Left ventricle myocardium inferior (tissue), 1 donor: ENCODE measurements around the gene ULK4. TPM values are rescaled to one million over a fixed set of nuclear protein-coding genes. Genes with fewer than 3 reads are reported as not detected.

Source experiments
- DNase-seq: peaks from one replicate; pipeline ENCODE4 v3.0.0-alpha.2; 2020
- H3K27ac ChIP-seq: fragments of 200-600 bp; replicated peaks from 2 replicates; pipeline ENCODE4 v1.8.0; 2021
- H3K27me3 ChIP-seq: fragments of 200-600 bp; 2 replicates; pipeline ENCODE4 v1.8.0; 2021; ENCODE audit warnings: low read depth
- H3K36me3 ChIP-seq: fragments of 200-600 bp; 2 replicates; pipeline ENCODE4 v1.8.0; 2021
- H3K4me1 ChIP-seq: fragments of 200-600 bp; 2 replicates; pipeline ENCODE4 v1.8.0; 2021
- H3K4me3 ChIP-seq: fragments of 200-600 bp; 2 replicates; pipeline ENCODE4 v1.8.0; 2021; ENCODE audit warnings: mild to moderate bottlenecking, moderate library complexity
- H3K9me3 ChIP-seq: fragments of 200-600 bp; replicated peaks from 2 replicates; pipeline ENCODE4 v1.8.0; 2021
- intact Hi-C: fragments of 100-400 bp; cut with micrococcal nuclease; formaldehyde crosslinking; loops from one replicate; pipeline ENCODE4 v1.11.0; 2022
- total RNA-seq: library from RNA; stranded (reverse); fragmentation: NEBNext Ultra II Directional; extraction: Animal tissue kit (Norgen Biotek cat#: 25700); gene quantifications from one replicate; pipeline ENCODE4 v1.2.1, GENCODE V29; 2021
- TF ChIP-seq, protein P1 (sequence below): fragments of 200-600 bp; IDR thresholded peaks from 2 replicates; pipeline ENCODE4 v1.8.0; 2021; ENCODE audit warnings: antibody characterized with exemption, mild to moderate bottlenecking, borderline replicate concordance
- donor health status: DM: no; HTN: yes; CAD: no; lungs with severe emphysema.

Gene ULK4
- total RNA-seq, 1 donor from 2014 or later: 1.8 TPM

DNA sequence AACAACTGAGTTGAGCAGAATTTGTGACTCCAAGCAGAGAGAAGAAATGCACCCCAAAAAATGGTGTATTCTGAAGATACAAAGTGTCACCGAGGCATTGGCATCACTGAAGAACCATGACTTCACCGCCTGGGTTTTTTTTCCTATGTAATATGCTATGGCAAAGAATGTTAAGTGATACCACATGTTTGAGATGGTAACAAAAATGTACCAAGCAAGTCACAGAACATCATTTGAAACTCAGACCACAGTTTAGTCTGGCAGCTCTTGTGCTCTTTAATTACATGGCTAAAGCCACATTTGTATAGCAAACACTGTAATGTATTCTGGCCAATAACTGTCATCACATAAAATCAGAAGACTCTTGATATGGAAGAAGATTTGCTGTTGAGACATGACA is 323.5 kb downstream of the ULK4 start:
- TF ChIP-seq, protein P1, sequence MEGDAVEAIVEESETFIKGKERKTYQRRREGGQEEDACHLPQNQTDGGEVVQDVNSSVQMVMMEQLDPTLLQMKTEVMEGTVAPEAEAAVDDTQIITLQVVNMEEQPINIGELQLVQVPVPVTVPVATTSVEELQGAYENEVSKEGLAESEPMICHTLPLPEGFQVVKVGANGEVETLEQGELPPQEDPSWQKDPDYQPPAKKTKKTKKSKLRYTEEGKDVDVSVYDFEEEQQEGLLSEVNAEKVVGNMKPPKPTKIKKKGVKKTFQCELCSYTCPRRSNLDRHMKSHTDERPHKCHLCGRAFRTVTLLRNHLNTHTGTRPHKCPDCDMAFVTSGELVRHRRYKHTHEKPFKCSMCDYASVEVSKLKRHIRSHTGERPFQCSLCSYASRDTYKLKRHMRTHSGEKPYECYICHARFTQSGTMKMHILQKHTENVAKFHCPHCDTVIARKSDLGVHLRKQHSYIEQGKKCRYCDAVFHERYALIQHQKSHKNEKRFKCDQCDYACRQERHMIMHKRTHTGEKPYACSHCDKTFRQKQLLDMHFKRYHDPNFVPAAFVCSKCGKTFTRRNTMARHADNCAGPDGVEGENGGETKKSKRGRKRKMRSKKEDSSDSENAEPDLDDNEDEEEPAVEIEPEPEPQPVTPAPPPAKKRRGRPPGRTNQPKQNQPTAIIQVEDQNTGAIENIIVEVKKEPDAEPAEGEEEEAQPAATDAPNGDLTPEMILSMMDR: no peak
- no peaks in the 10 kb centered on the region for H3K27me3 ChIP-seq
- H3K36me3 ChIP-seq: no peaks in the 10 kb centered on the region
- no peak overlapping the region for H3K4me3 ChIP-seq
- no peak for DNase-seq
- no peak overlapping the region for H3K27ac ChIP-seq
- H3K9me3 ChIP-seq: no peaks in the 10 kb centered on the region
- intact Hi-C loops: no loop called here
- H3K4me1 ChIP-seq: no peaks in the 10 kb centered on the region

DNA sequence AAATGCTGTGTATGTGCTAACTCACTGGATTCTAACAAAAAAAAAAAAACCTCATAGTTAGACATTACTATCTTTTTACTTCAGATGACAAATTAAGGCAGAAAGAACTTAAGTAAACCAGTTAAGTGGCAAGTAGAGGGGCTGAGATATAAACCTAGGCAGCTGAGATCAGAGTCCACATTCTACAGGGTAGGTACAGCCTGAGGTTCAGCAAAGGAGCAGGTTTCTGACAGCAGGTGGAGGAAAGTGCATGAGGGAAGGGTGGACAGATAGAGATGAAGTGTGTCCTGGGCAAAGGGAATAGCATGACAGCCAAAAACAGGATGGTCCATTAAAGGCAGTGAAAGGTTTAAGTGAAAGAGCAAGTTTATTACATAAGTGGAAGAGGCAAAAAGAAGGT is 329.2 kb downstream of the ULK4 start:
- no peaks in the 10 kb centered on the region for H3K4me1 ChIP-seq
- no peak for DNase-seq
- H3K27me3 ChIP-seq: no peaks in the 10 kb centered on the region
- TF ChIP-seq, protein P1: no peak
- H3K4me3 ChIP-seq: no peak overlapping the region
- no peak overlapping the region for H3K27ac ChIP-seq
- intact Hi-C loops: no loop called here
- no peaks in the 10 kb centered on the region for H3K9me3 ChIP-seq
- H3K36me3 ChIP-seq: no peaks in the 10 kb centered on the region

DNA sequence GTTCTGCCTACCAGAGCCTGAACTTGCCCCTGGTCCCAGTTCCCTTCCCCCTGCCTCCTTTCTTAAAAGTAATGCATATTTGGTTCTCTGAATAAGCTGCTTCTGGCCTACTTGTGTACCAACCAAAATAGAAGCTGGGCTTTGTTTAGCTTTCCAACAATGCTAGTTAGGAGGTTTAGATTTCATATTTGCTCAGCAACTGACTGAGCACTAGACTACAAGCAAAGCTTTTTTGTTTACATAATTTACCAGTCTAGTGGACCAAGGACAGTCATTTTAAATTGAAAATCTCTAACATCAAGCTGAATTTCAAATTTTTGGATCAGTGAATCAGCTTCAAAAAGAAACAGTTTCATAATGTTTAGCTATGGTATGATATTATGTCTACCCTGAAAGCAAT is 331.2 kb downstream of the ULK4 start:
- Histone ChIP-seq H3K27ac (no peak overlapping the region), H3K4me3 (no peak overlapping the region), H3K9me3 (no peaks in the 10 kb centered on the region), H3K27me3 (no peaks in the 10 kb centered on the region), H3K36me3 (no peaks in the 10 kb centered on the region), H3K4me1 (no peaks in the 10 kb centered on the region)
- intact Hi-C loops: no loop called here
- TF ChIP-seq, protein P1: no peak
- DNase-seq: no peak

DNA sequence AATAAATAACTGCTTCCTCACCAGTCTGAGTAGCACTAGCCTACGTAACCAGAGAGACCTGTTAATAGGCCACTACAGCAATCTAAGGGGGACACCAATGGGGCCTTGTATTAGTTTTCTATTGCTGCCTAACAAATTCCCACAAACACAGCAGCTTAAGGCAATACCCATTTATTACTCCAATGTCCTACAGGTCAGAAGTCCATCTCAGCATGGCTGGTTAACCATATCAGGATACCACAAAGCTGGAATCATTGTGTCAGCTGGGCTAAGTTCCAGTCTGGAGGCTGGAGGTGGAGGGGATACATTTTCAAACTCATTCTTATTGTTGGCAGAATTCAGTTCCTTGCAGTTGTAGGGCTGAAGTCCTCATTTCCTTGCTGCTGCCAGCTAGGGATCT is 331.9 kb downstream of the ULK4 start:
- no peaks in the 10 kb centered on the region for H3K9me3 ChIP-seq
- intact Hi-C loops: no loop called here

DNA sequence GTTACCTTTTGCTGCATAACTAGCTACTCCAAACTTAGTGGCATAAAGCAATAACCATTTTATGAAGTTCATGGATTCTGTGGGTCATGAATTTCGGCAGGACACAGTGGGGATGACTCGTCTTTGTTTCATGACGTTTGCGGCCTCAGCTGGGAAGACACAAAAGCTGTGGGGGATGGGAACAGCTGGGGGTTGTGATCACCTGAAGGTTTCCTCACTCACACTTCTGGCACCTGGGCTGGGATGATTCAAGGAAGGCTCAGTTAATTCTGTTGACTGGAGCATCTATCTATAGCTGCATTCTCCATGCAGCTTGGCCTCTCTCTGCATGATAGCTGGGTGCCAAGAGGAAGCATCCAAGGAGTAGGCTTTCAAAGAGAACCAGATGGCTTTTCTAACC is 332.8 kb downstream of the ULK4 start:
- intact Hi-C loops: no loop called here
- Histone ChIP-seq H3K4me1 (no peaks in the 10 kb centered on the region), H3K27ac (no peak overlapping the region), H3K4me3 (no peak overlapping the region), H3K9me3 (no peaks in the 10 kb centered on the region), H3K36me3 (no peaks in the 10 kb centered on the region), H3K27me3 (no peaks in the 10 kb centered on the region)
- TF ChIP-seq, protein P1: no peak
- DNase-seq: no peak

More for the DNA sequence above, 331.9 kb downstream of the ULK4 start:
- TF ChIP-seq, protein P1: no peak
- no peak overlapping the region for H3K4me3 ChIP-seq
- H3K27ac ChIP-seq: no peak overlapping the region
- DNase-seq: no peak
- H3K36me3 ChIP-seq: no peaks in the 10 kb centered on the region
- no peaks in the 10 kb centered on the region for H3K4me1 ChIP-seq
- no peaks in the 10 kb centered on the region for H3K27me3 ChIP-seq

DNA sequence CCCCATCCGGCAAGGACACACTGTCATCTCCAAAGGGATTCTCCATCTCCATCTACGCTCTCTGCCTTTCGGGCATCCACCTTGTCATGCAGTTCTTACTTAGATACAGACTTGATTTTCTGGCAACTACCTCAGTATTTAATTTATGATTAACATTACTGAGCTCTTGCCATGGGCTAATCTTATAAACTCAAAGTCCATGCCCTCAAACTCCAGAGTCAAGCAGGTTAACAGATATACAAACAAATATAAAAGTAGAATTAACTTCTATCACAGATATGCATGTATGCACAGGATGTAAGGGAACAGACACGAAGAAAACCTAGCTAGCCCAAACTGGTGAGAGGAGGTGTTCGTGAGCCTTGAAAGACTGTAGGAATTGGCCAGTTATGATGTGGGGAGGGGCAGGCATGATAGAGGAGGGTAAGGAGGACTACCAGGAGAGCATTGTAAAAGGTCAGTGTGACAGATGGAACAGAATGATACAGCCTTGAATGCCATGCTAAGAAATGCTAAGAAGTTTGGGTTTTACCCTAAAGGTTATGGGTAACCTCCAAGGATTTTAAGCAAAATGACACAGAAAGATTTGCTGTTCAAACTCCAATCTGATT is 334.3 kb downstream of the ULK4 start:
- H3K4me3 ChIP-seq: no peak overlapping the region
- no peak for DNase-seq
- TF ChIP-seq, protein P1: no peak
- H3K27me3 ChIP-seq: no peaks in the 10 kb centered on the region
- no peaks in the 10 kb centered on the region for H3K4me1 ChIP-seq
- no peak overlapping the region for H3K27ac ChIP-seq
- no peaks in the 10 kb centered on the region for H3K36me3 ChIP-seq
- peaks cover 4% of the 10 kb centered on the region for H3K9me3 ChIP-seq
- intact Hi-C loops: no loop called here
